HTR-8/SVneo (cell line): Measurements from ENCODE around the gene PLCB4.

Experiments
- DNase-seq: peaks from one replicate; pipeline ENCODE4 v3.0.0; 2011; ENCODE audit warnings: low spot score, mixed read lengths; ENCODE audit not compliant: insufficient read length
- FAIRE-seq: peaks from 2 replicates; lab custom pipeline; 2011; peaks lifted over from hg19 to GRCh38; lab: Jason Lieb, UNC

PLCB4 gene

GRCh38 chr20:9520086-9520485 is 451.2 kb downstream of the PLCB4 start:
- FAIRE-seq (no peak), DNase-seq (no peak)

GRCh38 chr20:9523636-9524035 is 454.7 kb downstream of the PLCB4 start:
- FAIRE-seq: no peak
- no peak for DNase-seq
